ENCODE measurements around the gene IRF7. TPM values are rescaled to one million over a fixed set of nuclear protein-coding genes. Genes with fewer than 3 reads are reported as not detected.

IRF7 gene
- total and polyA plus RNA-seq, 9 of the 15 experiments (the other 6 are each of a cell fraction or from before 2014, with no cell fraction given), result 0.27 to 7.6 (median 1.8) TPM

- Histone ChIP-seq H3K36me3 (ENCODE audit: control insufficient read depth, insufficient read depth, low read length) (peaks cover 83% of the 10 kb centered on the region; the same call in 2 of the 3 replicates), H3K9me1 (ENCODE audit: control insufficient read depth, insufficient read depth, low read length) (peaks cover 6% of the 10 kb centered on the region), H3K9ac (ENCODE audit: insufficient read depth in 1 of 2, low read depth in 2 of 2, low read length in 2 of 2) (peak overlapping the region in 1 of 2 experiments; percentile 75; a peak in 1 of 4 replicates), H3K27ac (ENCODE audit: extremely low read depth, low read depth, low read length) (peak overlapping the region; percentile 56; the same call in 1 of the 3 replicates), H2AFZ (ENCODE audit: low read depth, low read length) (no peak overlapping the region), H4K20me1 (replicated peaks; ENCODE audit: control insufficient read depth, insufficient read depth, low read length) (peaks cover 13% of the 10 kb centered on the region), H3K4me2 (ENCODE audit: insufficient read depth, low read length) (no peak overlapping the region), H3K4me3 (no peak overlapping the region), H3K27me3 (ENCODE audit: control insufficient read depth in 2 of 2, insufficient read depth in 2 of 2, low read length in 2 of 2) (no peaks in the 10 kb centered on the region), H3K9me3 (replicated peaks; ENCODE audit: control insufficient read depth, insufficient read depth, low read depth, low read length) (no peaks in the 10 kb centered on the region), H3K79me2 (ENCODE audit: control insufficient read depth, insufficient read depth, low read length) (peaks cover 9% of the 10 kb centered on the region; the same call in 1 of the 3 replicates), H3K4me1 (replicated peaks in 1 of 2; ENCODE audit: control insufficient read depth in 2 of 2, insufficient read depth in 2 of 2, low read length in 2 of 2) (peaks cover 8 to 76% of the 10 kb centered on the region in 2 experiments)
- intact Hi-C loops (cut with micrococcal nuclease) (loop anchor here (10.0 kb wide), 1 partner anchor 59 kb away; no protein-coding TSS in a partner anchor), in situ Hi-C loops (cut with MboI) (no loop called here)
- peak; percentile 85 to 93 (median 90) for DNase-seq (ENCODE audit: extremely low read depth in 1 of 4, low spot score in 3 of 4)
- WGBS (ENCODE audit: insufficient coverage, low coverage, missing lambda C conversion rate), result 27% methylated on average over 14 of the region's 36 CpGs
- ATAC-seq, result peak; percentile 73
- BruUV-seq (replicated peaks), result no TSS peak
- POLR2A ChIA-PET, result interaction anchor here (0.5 to 1.6 kb wide), 4 partner anchors 10 to 135 kb away, joined by 3 to 5 read pairs (median 4); no protein-coding TSS in a partner anchor
- CTCF ChIA-PET (ENCODE audit: low intra/inter-chr PET ratio), result no interaction called here
- FAIRE-seq, result no peak
- TF ChIP-seq YBX1 (IDR thresholded peaks at IDR 0.05), result no peak
- peak; percentile 92 for TF ChIP-seq PKNOX1 (IDR thresholded peaks at IDR 0.05)
- TF ChIP-seq, protein P1, sequence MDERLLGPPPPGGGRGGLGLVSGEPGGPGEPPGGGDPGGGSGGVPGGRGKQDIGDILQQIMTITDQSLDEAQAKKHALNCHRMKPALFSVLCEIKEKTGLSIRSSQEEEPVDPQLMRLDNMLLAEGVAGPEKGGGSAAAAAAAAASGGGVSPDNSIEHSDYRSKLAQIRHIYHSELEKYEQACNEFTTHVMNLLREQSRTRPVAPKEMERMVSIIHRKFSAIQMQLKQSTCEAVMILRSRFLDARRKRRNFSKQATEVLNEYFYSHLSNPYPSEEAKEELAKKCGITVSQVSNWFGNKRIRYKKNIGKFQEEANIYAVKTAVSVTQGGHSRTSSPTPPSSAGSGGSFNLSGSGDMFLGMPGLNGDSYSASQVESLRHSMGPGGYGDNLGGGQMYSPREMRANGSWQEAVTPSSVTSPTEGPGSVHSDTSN (CRISPR knock-in tag; IDR thresholded peaks at IDR 0.05; ENCODE audit: low read depth), result peak; percentile 72
- TF ChIP-seq, protein P1 (tag; conservative IDR thresholded peaks at IDR 0.05; ENCODE audit: low read depth), result 0 out of 2 replicates have a peak, but pooled peaks have one; percentile 12
- no peak for TF ChIP-seq STAG1 (CRISPR knock-in tag; IDR thresholded peaks at IDR 0.05; ENCODE audit: borderline replicate concordance)
- TF ChIP-seq MYNN (IDR thresholded peaks at IDR 0.05), result no peak
- TF ChIP-seq MYNN (CRISPR knock-in tag; IDR thresholded peaks at IDR 0.05), result no peak
- no peak for TF ChIP-seq ELF2 (CRISPR knock-in tag; IDR thresholded peaks at IDR 0.05)
- TF ChIP-seq HMGN3 (IDR thresholded peaks at IDR 0.05; ENCODE audit: borderline replicate concordance, extremely low read depth, insufficient read length, low read depth, low read length), result peak; percentile 47
- TF ChIP-seq, protein P2, sequence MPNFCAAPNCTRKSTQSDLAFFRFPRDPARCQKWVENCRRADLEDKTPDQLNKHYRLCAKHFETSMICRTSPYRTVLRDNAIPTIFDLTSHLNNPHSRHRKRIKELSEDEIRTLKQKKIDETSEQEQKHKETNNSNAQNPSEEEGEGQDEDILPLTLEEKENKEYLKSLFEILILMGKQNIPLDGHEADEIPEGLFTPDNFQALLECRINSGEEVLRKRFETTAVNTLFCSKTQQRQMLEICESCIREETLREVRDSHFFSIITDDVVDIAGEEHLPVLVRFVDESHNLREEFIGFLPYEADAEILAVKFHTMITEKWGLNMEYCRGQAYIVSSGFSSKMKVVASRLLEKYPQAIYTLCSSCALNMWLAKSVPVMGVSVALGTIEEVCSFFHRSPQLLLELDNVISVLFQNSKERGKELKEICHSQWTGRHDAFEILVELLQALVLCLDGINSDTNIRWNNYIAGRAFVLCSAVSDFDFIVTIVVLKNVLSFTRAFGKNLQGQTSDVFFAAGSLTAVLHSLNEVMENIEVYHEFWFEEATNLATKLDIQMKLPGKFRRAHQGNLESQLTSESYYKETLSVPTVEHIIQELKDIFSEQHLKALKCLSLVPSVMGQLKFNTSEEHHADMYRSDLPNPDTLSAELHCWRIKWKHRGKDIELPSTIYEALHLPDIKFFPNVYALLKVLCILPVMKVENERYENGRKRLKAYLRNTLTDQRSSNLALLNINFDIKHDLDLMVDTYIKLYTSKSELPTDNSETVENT (CRISPR knock-in tag; IDR thresholded peaks at IDR 0.05), result 0 out of 2 replicates have a peak, but pooled peaks have one; percentile 35
- no peak for TF ChIP-seq PRPF4 (IDR thresholded peaks at IDR 0.05; ENCODE audit: insufficient read depth, low read depth, low read length, poor library complexity, severe bottlenecking)
- no peak for TF ChIP-seq SMARCB1 (IDR thresholded peaks at IDR 0.05; ENCODE audit: insufficient read length, low read depth)
- TF ChIP-seq, protein P3, sequence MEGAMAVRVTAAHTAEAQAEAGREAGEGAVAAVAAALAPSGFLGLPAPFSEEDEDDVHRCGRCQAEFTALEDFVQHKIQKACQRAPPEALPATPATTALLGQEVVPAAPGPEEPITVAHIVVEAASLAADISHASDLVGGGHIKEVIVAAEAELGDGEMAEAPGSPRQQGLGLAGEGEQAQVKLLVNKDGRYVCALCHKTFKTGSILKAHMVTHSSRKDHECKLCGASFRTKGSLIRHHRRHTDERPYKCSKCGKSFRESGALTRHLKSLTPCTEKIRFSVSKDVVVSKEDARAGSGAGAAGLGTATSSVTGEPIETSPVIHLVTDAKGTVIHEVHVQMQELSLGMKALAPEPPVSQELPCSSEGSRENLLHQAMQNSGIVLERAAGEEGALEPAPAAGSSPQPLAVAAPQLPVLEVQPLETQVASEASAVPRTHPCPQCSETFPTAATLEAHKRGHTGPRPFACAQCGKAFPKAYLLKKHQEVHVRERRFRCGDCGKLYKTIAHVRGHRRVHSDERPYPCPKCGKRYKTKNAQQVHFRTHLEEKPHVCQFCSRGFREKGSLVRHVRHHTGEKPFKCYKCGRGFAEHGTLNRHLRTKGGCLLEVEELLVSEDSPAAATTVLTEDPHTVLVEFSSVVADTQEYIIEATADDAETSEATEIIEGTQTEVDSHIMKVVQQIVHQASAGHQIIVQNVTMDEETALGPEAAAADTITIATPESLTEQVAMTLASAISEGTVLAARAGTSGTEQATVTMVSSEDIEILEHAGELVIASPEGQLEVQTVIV (CRISPR knock-in tag; IDR thresholded peaks at IDR 0.05; ENCODE audit: borderline replicate concordance), result no peak
Measured at GRCh38 chr11:613369-613968, 2.3 kb downstream of the IRF7 start.
